Mucosa of stomach (tissue), 1 donor: ENCODE results near the gene SLC25A22.

ENCODE experiments used
- H3K27me3 ChIP-seq: one replicate; pipeline ENCODE4 v1.7.0; 2013; ENCODE audit warnings: mild to moderate bottlenecking, low read length; ENCODE audit not compliant: control insufficient read depth, insufficient read depth
- H3K36me3 ChIP-seq: one replicate; pipeline ENCODE4 v1.7.0; 2013; ENCODE audit warnings: low read length; ENCODE audit not compliant: control insufficient read depth, insufficient read depth
- H3K4me1 ChIP-seq: one replicate; pipeline ENCODE4 v1.7.0; 2013; ENCODE audit warnings: mild to moderate bottlenecking, low read length; ENCODE audit not compliant: control insufficient read depth, insufficient read depth
- H3K4me3 ChIP-seq: one replicate; pipeline ENCODE4 v1.7.0; 2013; ENCODE audit warnings: low read length
- H3K9ac ChIP-seq: one replicate; pipeline ENCODE4 v1.7.0; 2013; ENCODE audit warnings: mild to moderate bottlenecking, low read length, moderate library complexity
- H3K9me3 ChIP-seq: one replicate; pipeline ENCODE4 v1.7.0; 2013; ENCODE audit warnings: mild to moderate bottlenecking, low read length, moderate library complexity; ENCODE audit not compliant: control insufficient read depth
- donor health status: Pancreatic carcinoma.

The SLC25A22 gene

GRCh38 chr11:774873-775592 is 23.0 kb downstream of the SLC25A22 start:
- Histone ChIP-seq H3K27me3 (no peaks in the 10 kb centered on the region), H3K9me3 (no peaks in the 10 kb centered on the region), H3K36me3 (no peaks in the 10 kb centered on the region), H3K4me3 (no peak overlapping the region), H3K4me1 (peaks cover 19% of the 10 kb centered on the region), H3K9ac (no peak overlapping the region)

DNA sequence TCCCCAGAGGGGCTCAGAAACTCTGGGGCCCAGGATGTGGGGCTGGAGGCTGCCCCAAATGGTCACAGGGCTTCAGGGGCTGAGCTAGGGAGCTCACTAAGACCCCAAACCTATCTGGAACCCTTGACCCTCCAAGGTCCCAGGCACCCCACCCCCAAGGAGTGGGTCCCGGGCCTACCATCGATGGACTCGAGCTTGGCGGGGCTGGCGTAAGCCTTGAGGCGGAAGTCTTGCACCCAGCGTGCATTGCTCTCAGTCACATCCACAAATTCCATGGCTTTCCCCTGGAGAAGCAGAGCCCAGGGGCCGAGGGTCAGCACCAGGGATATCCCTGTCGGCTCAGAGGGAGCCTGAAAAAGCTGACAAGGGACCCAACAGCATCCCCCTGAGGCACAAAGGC is 24.3 kb downstream of the SLC25A22 start:
- no peaks in the 10 kb centered on the region for H3K9me3 ChIP-seq
- no peaks in the 10 kb centered on the region for H3K27me3 ChIP-seq
- H3K4me1 ChIP-seq, result peaks cover 19% of the 10 kb centered on the region
- H3K9ac ChIP-seq, result no peak overlapping the region
- no peak overlapping the region for H3K4me3 ChIP-seq
- no peaks in the 10 kb centered on the region for H3K36me3 ChIP-seq

DNA sequence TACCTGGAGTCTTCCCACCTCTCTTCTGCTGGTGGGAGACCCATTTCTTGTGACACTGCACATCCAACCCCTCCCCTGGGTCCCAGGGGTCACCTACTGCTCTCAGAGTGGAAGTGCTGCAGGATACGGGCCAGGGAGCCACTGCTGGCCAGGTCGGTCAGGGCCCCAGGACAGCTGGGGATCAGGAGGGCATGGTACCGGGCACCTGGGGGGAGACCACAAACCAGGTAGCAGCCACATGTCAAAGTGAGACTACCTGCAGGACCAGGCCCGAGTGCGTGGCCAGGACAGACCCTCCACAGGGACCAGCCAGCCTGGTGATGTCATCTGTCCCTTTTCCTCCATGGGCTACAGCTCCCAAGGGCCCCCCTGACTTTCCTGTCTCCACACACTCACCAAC is 24.7 kb downstream of the SLC25A22 start:
- Histone ChIP-seq H3K9ac (no peak overlapping the region), H3K27me3 (no peaks in the 10 kb centered on the region), H3K9me3 (no peaks in the 10 kb centered on the region), H3K36me3 (no peaks in the 10 kb centered on the region), H3K4me3 (no peak overlapping the region), H3K4me1 (peaks cover 19% of the 10 kb centered on the region)

DNA sequence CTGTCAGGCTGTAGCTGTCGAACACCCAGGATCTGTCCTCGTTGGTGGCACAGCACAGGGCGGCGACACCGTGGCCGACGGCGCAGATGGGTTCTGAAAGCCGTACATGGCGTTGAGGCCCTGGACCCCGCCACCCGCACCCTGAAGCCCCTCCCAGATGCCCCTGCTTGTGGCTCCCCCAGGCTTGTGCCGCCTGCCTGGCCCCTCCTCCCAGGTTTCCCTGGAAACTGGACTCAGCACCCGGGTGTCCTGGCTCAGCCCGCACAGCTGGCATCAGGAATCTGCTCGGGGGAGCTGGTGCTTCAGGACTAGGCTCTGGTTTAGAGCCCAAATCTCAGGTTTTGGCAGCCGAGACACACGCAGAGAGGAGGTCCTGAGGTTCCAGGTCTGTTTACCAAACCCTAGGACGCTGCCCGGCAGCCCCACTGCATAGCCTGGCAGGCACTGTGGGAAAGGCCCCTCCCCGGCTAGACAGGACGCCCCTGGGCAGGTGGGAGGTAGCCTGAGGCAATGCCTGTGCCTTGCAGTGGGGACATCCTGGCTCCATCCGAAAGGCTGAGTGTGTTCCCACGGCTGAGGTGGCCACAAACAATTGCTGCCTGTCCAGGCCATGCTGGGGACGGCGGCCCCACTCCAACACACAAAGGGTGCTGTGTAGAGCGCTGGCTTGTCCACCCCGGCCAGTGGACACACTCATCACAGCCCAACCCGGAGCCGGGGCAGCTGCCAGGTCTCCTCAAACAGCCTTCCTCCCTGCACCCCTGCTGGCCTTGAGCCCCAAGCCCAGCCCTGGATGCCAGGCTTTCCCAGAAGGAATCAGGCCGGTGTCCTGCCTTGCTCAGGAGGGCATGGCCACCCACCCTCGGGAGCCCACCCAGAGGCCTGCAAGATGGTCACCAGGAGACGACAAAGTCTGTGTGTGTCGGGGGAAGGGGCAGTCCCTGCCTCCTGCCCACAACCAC is 25.4 kb downstream of the SLC25A22 start:
- no peak overlapping the region for H3K9ac ChIP-seq
- H3K9me3 ChIP-seq, result no peaks in the 10 kb centered on the region
- H3K36me3 ChIP-seq, result no peaks in the 10 kb centered on the region
- H3K4me3 ChIP-seq, result no peak overlapping the region
- H3K27me3 ChIP-seq, result no peaks in the 10 kb centered on the region
- H3K4me1 ChIP-seq, result peaks cover 14% of the 10 kb centered on the region

GRCh38 chr11:771617-772204 is 26.4 kb downstream of the SLC25A22 start:
- Histone ChIP-seq H3K9me3 (no peaks in the 10 kb centered on the region), H3K4me3 (no peak overlapping the region), H3K36me3 (no peaks in the 10 kb centered on the region), H3K4me1 (peaks cover 13% of the 10 kb centered on the region), H3K27me3 (no peaks in the 10 kb centered on the region), H3K9ac (no peak overlapping the region)

GRCh38 chr11:770642-771616 is 27.2 kb downstream of the SLC25A22 start:
- Histone ChIP-seq H3K4me1 (peaks cover 7% of the 10 kb centered on the region), H3K9ac (no peak overlapping the region), H3K9me3 (no peaks in the 10 kb centered on the region), H3K4me3 (no peak overlapping the region), H3K36me3 (peaks cover 6% of the 10 kb centered on the region), H3K27me3 (no peaks in the 10 kb centered on the region)

DNA sequence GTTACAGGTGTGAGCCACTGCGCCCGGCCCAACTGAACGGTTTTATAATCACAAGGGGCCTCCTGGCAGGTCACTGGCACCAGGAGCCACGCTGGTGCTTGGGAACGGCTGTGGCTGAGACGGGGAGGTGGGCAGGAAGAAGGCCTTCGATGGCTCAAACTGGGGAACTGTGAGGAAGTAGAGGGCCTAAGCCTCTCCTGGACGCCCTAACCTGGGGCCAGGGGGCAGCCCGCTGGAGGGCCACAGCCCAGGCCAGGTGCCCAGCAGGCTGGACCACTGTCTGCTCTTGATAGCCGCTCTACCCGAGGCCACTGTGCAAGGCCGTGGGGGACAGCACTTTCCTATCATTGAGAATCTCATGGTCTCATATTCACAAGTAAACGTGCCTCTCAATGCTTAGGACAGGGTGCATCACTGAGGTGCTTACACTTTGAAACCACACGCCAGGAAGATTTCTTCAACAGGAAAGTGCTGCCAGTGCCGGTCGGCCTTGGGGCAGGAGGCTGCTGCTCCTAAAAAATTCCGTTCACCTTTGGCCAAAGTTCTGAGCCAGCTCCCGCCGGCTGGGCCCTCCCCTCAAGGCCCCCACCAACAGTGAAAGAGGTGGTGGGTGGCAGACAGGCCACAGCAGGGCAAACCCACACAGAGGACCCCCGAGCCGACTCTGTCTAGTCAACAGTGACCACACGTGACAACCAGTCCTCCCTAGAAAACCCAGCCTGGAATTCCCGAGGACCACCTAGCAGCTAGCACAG is 28.0 kb downstream of the SLC25A22 start:
- no peaks in the 10 kb centered on the region for H3K27me3 ChIP-seq
- peaks cover 6% of the 10 kb centered on the region for H3K36me3 ChIP-seq
- H3K9me3 ChIP-seq, result no peaks in the 10 kb centered on the region
- H3K9ac ChIP-seq, result no peak overlapping the region
- peaks cover 1% of the 10 kb centered on the region for H3K4me1 ChIP-seq
- H3K4me3 ChIP-seq, result no peak overlapping the region

DNA sequence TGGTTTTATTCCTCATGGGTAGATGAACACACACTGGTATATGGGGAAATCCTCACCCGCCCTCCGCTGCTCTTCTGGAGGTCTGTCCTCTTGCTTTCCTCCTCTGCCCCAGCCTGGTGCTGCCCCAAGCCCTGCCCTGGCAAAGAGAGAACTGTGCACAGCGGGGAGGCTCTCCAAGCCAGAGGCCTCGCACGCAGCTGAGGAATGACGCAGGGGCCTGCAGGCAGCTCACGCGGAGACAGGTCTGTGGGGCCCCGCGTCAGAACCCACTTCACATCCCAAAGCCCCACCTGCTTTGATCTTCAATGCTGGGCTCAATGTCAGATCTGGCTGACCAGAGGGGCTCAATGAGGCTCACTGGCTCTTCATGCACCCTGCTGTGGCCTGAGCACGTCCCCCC is 30.8 kb downstream of the SLC25A22 start:
- H3K27me3 ChIP-seq, result no peaks in the 10 kb centered on the region
- no peak overlapping the region for H3K9ac ChIP-seq
- H3K4me1 ChIP-seq, result peaks cover 14% of the 10 kb centered on the region
- no peaks in the 10 kb centered on the region for H3K9me3 ChIP-seq
- H3K4me3 ChIP-seq, result no peak overlapping the region
- H3K36me3 ChIP-seq, result peaks cover 10% of the 10 kb centered on the region

DNA sequence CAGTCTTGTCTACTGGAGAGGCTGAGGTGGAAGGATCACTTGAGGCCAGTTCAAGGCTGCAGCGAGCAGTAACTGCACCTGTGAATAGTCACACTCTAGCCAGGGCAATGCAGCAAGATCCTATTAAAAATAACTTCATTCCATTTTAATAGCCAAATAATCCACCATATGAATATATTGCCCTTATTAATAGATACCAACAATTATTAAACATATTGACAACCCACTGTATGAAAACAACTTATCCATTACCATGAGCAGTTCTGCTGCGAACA is 31.2 kb downstream of the SLC25A22 start:
- Histone ChIP-seq H3K27me3 (no peaks in the 10 kb centered on the region), H3K9ac (no peak overlapping the region), H3K9me3 (no peaks in the 10 kb centered on the region), H3K36me3 (peaks cover 10% of the 10 kb centered on the region), H3K4me3 (no peak overlapping the region), H3K4me1 (peaks cover 16% of the 10 kb centered on the region)

DNA sequence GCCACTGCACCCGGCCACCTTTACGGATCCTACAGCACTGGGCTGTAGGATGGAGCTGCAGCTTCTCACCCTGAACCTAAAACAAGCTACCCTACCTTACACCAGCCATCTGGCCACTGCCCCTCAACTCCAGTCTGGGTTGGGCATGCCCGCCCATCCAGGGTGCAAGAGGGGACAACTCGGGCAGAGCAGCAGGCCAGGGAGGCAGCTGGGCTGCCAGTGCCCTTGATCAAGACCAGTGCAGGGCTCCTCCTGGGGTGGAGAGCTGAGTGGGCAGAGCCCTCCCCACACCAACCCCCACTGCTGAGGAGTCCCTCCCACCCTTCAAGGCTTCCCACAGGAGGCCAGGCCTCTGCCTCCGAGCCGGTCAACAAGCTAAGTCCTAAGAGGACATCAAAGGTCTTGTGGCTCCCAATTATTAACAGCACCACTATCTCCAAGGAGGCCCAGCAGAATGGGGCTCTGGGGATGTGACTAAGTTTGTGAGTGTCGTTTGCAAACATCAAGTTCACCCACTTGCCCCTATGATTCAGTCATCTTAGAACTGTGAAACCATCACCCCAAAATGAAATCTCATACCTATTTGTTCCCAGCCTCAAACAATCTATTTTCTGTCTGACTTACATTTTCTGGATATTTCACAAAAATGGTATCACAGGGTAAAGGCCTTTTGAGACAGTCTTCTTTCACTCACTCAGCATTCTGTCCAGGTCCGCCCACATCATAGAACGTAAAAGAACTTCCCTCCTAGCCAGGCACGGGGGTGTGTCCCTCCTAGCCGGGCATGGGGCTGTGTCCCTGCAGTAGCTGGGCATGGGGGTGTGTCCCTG is 31.8 kb downstream of the SLC25A22 start:
- H3K9me3 ChIP-seq, result no peaks in the 10 kb centered on the region
- no peaks in the 10 kb centered on the region for H3K27me3 ChIP-seq
- H3K4me1 ChIP-seq, result peaks cover 16% of the 10 kb centered on the region
- H3K9ac ChIP-seq, result no peak overlapping the region
- no peak overlapping the region for H3K4me3 ChIP-seq
- H3K36me3 ChIP-seq, result peaks cover 10% of the 10 kb centered on the region
